Keratinocyte (primary cell): Measurements from ENCODE around the gene FMNL2. TPM values are rescaled to one million over a fixed set of nuclear protein-coding genes. Genes with fewer than 3 reads are reported as not detected.

Experiments
- DNase-seq: peaks from one replicate; pipeline ENCODE4 v3.0.0-alpha.2; 2011; ENCODE audit warnings: low read depth, missing footprints, low spot score
- FAIRE-seq: peaks from 2 replicates; lab custom pipeline; 2011; peaks lifted over from hg19 to GRCh38; lab: Jason Lieb, UNC
- H2AFZ ChIP-seq: 2 replicates; pipeline ENCODE4 v1.6.0; 2012; ENCODE audit warnings: low read length, control low read depth, inconsistent platforms; ENCODE audit not compliant: control insufficient read depth
- H3K27ac ChIP-seq: 2 replicates; pipeline ENCODE4 v1.5.1; 2011; ENCODE audit warnings: low read length; ENCODE audit not compliant: control insufficient read depth, insufficient read depth
- H3K27me3 ChIP-seq: 3 replicates; pipeline ENCODE4 v1.6.0; 2011; ENCODE audit warnings: low read length; ENCODE audit not compliant: control insufficient read depth, insufficient read depth; ENCODE audit errors: extremely low read depth
- H3K36me3 ChIP-seq, 2 experiments: 2 replicates in 1 of 2; 3 replicates in 1 of 2; pipeline ENCODE4 v1.5.1; 2011; ENCODE audit warnings: low read length in 2 of 2, mild to moderate bottlenecking in 1 of 2; ENCODE audit not compliant: control insufficient read depth in 2 of 2, insufficient read depth in 2 of 2; ENCODE audit errors: extremely low read depth in 1 of 2
- H3K4me1 ChIP-seq: 3 replicates; pipeline ENCODE4 v1.5.1; 2011; ENCODE audit warnings: low read length; ENCODE audit not compliant: control insufficient read depth, insufficient read depth; ENCODE audit errors: extremely low read depth
- H3K4me2 ChIP-seq: 3 replicates; pipeline ENCODE4 v1.6.0; 2011; ENCODE audit warnings: low read depth, low read length; ENCODE audit not compliant: control insufficient read depth, insufficient read depth; ENCODE audit errors: extremely low read depth
- H3K4me3 ChIP-seq, 3 experiments: fragments of 200-600 bp in 1 of 3; sonication (generic) in 1 of 3; 2 replicates in 2 of 3; 3 replicates in 1 of 3; pipeline ENCODE4 v1.5.1; 2011 to 2016; ENCODE audit warnings: low read length in 3 of 3, mild to moderate bottlenecking in 3 of 3, control low read depth in 2 of 3, inconsistent platforms in 1 of 3, low read depth in 1 of 3, mixed read lengths in 1 of 3, mixed run types in 1 of 3, moderate library complexity in 1 of 3; ENCODE audit not compliant: control insufficient read depth in 2 of 3, insufficient read depth in 2 of 3; ENCODE audit errors: extremely low read depth in 1 of 3
- H3K79me2 ChIP-seq: 2 replicates; pipeline ENCODE4 v1.6.0; 2012; ENCODE audit warnings: low read length; ENCODE audit not compliant: control insufficient read depth, insufficient read depth
- H3K9ac ChIP-seq: 3 replicates; pipeline ENCODE4 v1.6.0; 2011; ENCODE audit warnings: low read length; ENCODE audit not compliant: control insufficient read depth, insufficient read depth; ENCODE audit errors: extremely low read depth
- H3K9me1 ChIP-seq: 3 replicates; pipeline ENCODE4 v1.6.0; 2011; ENCODE audit warnings: low read length; ENCODE audit not compliant: control insufficient read depth, insufficient read depth; ENCODE audit errors: extremely low read depth
- H3K9me3 ChIP-seq: 2 replicates; pipeline ENCODE4 v1.5.1; 2012; ENCODE audit warnings: low read depth, low read length; ENCODE audit not compliant: control insufficient read depth
- H4K20me1 ChIP-seq: 3 replicates; pipeline ENCODE4 v1.6.0; 2011; ENCODE audit warnings: low read length; ENCODE audit not compliant: control insufficient read depth, insufficient read depth; ENCODE audit errors: extremely low read depth
- CTCF ChIP-seq, 3 experiments: IDR thresholded peaks in 1 of 3; conservative IDR thresholded peaks in 1 of 3; optimal IDR thresholded peaks in 1 of 3; 2 replicates in 2 of 3; 3 replicates in 1 of 3; pipeline versions ENCODE3 to v1.5.1; 2011; ENCODE audit warnings: low read length in 3 of 3, mild to moderate bottlenecking in 3 of 3, moderate library complexity in 2 of 3, control low read depth in 1 of 3, inconsistent platforms in 1 of 3; ENCODE audit not compliant: insufficient read depth in 2 of 3; ENCODE audit errors: extremely low read depth in 1 of 3
- EZH2 ChIP-seq: IDR thresholded peaks from one replicate; pipeline ENCODE4 v1.6.1; 2012; ENCODE audit warnings: inconsistent platforms, mild to moderate bottlenecking, low read length, moderate library complexity
- dilution Hi-C: fragments of 300-500 bp; cut with MboI; formaldehyde crosslinking; loops from one replicate; pipeline ENCODE4 v1.7.0; 2020; ENCODE audit warnings: low sequenced_read_pairs; ENCODE audit not compliant: extremely low pct_ligation_motif_present
- polyA plus RNA-seq, 5 experiments: library from polyadenylated mRNA; depleted of rRNA in 3 of 5; stranded (reverse) in 3 of 5; stranded (forward) in 1 of 5; unstranded in 1 of 5; fragments of >200 nt; gene quantifications; 1 replicate in 1 of 5; 2 replicates in 3 of 5; 3 replicates in 1 of 5; pipeline versions ENCODE4 v1.2.1 to v1.2.3, GENCODE V29; 2011 to 2012; ENCODE audit warnings: missing spikeins in 2 of 5, low read depth in 1 of 5, low replicate concordance in 1 of 5

The FMNL2 gene
- polyA plus RNA-seq, 1 donor (not counting 4 experiments of a cell fraction or from before 2014, with no cell fraction given) = 62.7 TPM

GRCh38 chr2:152343426-152343825, 8.5 kb downstream of the FMNL2 start:
- Histone ChIP-seq H2AFZ (no peak overlapping the region), H3K4me1 (peaks cover 10% of the 10 kb centered on the region), H3K9me1 (peaks cover 2% of the 10 kb centered on the region), H3K4me2 (no peak overlapping the region), H3K79me2 (peaks cover 87% of the 10 kb centered on the region), H4K20me1 (peaks cover 26% of the 10 kb centered on the region), H3K36me3 (peaks cover 9 to 21% of the 10 kb centered on the region in 2 experiments), H3K27ac (no peak overlapping the region), H3K27me3 (no peaks in the 10 kb centered on the region), H3K9me3 (no peaks in the 10 kb centered on the region), H3K9ac (no peak overlapping the region), H3K4me3 (no peak overlapping the region)
- TF ChIP-seq EZH2 = no peak
- TF ChIP-seq CTCF (optimal IDR thresholded peaks at IDR 0.05 in 1 of 3, IDR thresholded peaks at IDR 0.05 in 1 of 3, conservative IDR thresholded peaks at IDR 0.05 in 1 of 3; ENCODE audit: extremely low read depth in 1 of 3, insufficient read depth in 2 of 3, low read length in 3 of 3) = no peak
- FAIRE-seq (no peak), DNase-seq (no peak)
- dilution Hi-C loops = no loop called here

GRCh38 chr2:152344579-152345195, 9.7 kb downstream of the FMNL2 start:
- Histone ChIP-seq H2AFZ (no peak overlapping the region), H3K79me2 (peaks cover 84% of the 10 kb centered on the region), H3K27me3 (no peaks in the 10 kb centered on the region), H3K4me3 (no peak overlapping the region), H3K27ac (no peak overlapping the region), H3K9ac (no peak overlapping the region), H3K36me3 (peaks cover 9 to 21% of the 10 kb centered on the region in 2 experiments), H3K9me1 (peaks cover 2% of the 10 kb centered on the region), H4K20me1 (peaks cover 33% of the 10 kb centered on the region), H3K9me3 (no peaks in the 10 kb centered on the region), H3K4me1 (no peaks in the 10 kb centered on the region), H3K4me2 (no peak overlapping the region)
- dilution Hi-C loops = no loop called here
- FAIRE-seq (no peak), DNase-seq (no peak)
- TF ChIP-seq CTCF (optimal IDR thresholded peaks at IDR 0.05 in 1 of 3, IDR thresholded peaks at IDR 0.05 in 1 of 3, conservative IDR thresholded peaks at IDR 0.05 in 1 of 3; ENCODE audit: extremely low read depth in 1 of 3, insufficient read depth in 2 of 3, low read length in 3 of 3) = no peak
- no peak for TF ChIP-seq EZH2
